Measurements from ENCODE around the gene FAM3B.
"Not testable (repeated sequence)": the region's sequence is repeated elsewhere in the genome, so short reads cannot be mapped to it uniquely, and the experiment has no call there.

Gene FAM3B

DNA sequence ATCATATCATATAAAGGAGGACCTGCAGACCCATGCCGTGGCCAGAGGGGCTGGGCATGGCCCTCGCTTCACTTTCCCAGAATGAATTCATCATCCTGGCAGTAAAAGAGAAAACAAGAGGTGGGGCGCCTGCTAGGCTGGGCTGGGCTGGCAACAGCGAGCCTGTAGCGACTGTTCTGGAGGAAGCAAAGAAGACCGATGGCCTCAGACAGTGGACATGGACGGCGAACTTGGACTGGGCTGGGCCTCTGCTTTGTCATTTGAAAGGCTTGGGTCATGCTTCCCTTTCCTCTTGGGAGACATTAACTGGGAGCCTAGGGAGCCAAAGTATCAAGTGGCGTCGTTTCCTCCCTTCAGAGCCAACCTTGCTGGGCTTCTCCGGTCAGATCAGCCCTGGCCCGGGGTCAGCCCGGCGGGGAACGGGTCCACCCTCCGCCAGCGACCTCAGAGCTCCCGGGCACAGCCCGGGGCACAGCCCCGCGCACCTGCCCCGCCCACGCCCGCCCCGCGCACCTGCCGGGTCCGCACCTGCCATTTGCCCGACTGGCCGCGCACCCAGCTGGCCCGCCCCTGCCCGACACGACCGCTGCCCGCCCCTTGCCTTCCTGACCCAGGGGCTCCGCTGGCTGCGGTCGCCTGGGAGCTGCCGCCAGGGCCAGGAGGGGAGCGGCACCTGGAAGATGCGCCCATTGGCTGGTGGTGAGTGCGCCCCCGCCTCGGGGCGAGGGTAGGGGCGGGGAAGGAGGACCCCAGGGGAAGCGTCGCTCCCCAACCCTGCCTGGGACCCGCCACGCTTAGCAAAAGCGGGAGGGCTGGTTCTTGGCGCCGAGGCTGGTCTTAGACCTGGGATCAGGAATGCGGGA, at the start of gene FAM3B:
TSS of gene FAM3B (plus strand) at position 602 of the 863 bp plus-strand sequence. CDS start at position 681, 79 bp downstream.
- peak; percentile 53 for DNase-seq

DNA sequence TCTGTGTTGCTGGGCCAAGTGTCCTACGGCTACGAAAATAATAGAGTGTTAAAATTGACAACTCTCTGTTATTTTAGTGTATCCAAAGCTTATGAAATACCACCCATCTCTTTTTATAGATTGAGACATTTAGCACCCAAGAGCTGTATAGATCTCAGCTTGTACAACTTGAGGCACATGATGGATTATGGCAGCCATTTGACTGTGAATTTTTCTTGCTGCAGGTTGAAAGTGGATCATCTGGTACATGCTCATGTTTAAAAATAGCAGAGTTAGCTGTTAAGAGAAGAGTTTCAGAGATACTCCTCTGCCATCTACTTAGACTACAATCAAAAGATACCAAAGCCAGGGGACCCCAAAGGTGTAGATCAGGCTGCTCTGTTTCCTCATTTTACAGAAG, 49.3 kb upstream of the FAM3B start:
- DNase-seq, result no peak

GRCh38 chr21:41269535-41269934, 47.1 kb upstream of the FAM3B start:
- DNase-seq, result no peak

DNA sequence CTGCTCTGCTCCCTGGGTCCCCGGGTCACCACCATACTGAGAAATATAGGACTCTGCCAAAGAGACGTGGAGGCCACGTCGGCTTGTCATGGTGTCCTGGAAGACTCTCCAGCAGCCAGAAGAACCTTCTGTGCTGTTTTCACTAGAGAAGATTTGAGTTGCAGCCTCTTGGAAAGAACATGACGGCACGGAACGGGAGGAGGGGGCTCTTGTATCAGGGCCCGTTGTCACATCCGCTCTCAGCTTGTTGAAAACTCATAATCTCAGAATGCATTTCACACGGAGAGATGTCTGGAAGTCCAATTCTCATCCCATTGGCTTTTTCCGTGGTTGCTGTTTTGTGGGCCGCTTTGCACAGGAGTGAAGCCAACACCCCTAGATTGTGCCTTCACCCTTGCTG, 39.4 kb upstream of the FAM3B start:
- no peak for DNase-seq

GRCh38 chr21:41277846-41278245, 38.8 kb upstream of the FAM3B start:
- no peak for DNase-seq

DNA sequence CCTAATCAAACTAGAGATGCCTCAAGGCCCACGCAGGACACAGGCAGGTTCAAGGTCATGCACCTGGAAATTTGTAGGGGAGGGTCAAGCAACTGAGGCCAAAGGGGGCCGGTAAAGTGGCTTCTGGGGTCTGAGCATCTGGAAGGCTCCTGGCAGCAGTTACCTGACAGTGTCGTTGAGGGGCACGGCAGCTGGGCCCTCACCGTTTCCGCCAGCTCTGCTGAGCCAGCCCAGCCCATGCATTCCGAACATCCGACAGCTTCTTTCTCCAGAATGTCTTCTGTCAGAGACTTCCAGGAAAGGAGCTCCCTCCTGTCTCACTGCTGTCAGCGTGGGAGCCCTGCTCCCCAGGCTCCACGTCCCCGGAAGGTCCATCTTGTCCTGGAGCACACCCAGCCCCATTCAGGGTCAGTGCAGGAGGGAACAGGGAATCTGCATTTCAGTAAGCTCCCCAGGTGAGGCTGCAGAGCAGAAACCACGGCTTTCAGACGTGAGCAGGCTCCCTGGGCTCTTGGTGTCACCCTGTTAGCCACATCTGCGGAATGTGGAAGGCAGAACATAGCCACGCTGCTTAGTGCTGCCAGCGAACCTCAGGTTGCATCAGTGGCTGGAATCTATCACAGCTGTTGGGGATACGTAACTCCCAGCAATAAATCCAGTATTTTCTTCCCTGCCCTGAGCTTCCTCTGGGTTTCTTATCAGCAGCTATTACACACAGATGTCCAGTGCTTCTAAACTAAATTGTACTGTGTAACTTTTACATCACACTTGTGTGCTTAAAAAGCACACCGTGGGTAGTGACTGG, 36.3 kb upstream of the FAM3B start:
- no peak for DNase-seq

- no peak for DNase-seq
Measured at GRCh38 chr21:41282412-41282811, 34.2 kb upstream of the FAM3B start.

DNA sequence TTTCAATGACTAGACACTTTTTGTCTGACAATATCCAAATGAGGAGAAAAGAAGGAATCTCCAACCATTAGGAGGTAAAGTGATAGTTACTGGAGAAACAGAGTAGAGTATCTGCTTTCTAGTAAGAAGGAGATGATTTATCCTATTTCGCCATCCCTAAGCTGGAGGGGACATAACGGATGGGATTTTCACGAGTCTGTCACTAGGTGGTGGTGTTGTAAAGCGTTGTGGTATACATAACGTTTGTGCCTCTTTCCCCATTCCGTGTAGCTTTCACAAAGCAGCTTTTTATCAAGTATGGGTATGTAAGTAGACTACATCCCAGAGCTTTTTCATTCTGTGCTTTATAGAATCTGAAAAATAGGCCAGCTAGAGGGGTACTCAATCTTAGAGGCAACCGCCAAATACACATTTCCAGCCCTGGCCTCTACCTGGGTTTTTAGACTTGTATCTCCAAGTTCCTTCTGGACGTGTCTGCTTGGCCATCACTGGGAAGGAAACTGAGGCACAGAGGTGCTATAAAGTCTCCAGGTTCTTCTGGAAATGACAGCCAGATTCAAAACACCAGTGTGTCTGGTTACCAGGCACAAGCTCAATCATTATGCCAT, 33.3 kb upstream of the FAM3B start:
- peak; percentile 92 for DNase-seq

DNA sequence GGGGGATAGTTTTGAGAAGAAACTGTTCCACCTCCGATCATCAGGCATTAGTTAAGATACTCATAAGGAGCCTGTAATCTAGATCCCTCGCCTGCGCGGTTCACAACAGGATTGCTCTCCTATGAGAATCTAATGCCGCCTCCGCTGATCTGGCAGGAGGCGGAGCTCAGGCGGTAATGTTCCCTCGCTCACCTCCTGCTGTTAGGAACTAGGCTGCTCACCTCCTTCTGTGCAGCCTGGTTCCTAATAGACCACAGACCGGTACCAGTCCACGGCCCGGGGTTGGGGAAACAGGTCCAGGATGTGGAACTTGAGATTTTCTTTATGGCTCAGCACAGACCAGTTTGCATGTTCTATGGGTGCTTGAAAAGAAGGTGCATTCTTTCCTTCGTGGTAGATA, 27.2 kb upstream of the FAM3B start:
- DNase-seq, result peak; percentile 7

- no peak for DNase-seq
Measured at GRCh38 chr21:41290106-41290799, 26.3 kb upstream of the FAM3B start.

GRCh38 chr21:41294548-41295231, 21.9 kb upstream of the FAM3B start:
- no peak for DNase-seq

GRCh38 chr21:41295721-41296254, 20.8 kb upstream of the FAM3B start:
- DNase-seq, result no peak

GRCh38 chr21:41302976-41303375, 13.6 kb upstream of the FAM3B start:
- DNase-seq, result no peak

- no peak for DNase-seq
Measured at GRCh38 chr21:41304068-41304720, 12.4 kb upstream of the FAM3B start.

- DNase-seq, result no peak
Measured at GRCh38 chr21:41307219-41307618, 9.4 kb upstream of the FAM3B start.

DNA sequence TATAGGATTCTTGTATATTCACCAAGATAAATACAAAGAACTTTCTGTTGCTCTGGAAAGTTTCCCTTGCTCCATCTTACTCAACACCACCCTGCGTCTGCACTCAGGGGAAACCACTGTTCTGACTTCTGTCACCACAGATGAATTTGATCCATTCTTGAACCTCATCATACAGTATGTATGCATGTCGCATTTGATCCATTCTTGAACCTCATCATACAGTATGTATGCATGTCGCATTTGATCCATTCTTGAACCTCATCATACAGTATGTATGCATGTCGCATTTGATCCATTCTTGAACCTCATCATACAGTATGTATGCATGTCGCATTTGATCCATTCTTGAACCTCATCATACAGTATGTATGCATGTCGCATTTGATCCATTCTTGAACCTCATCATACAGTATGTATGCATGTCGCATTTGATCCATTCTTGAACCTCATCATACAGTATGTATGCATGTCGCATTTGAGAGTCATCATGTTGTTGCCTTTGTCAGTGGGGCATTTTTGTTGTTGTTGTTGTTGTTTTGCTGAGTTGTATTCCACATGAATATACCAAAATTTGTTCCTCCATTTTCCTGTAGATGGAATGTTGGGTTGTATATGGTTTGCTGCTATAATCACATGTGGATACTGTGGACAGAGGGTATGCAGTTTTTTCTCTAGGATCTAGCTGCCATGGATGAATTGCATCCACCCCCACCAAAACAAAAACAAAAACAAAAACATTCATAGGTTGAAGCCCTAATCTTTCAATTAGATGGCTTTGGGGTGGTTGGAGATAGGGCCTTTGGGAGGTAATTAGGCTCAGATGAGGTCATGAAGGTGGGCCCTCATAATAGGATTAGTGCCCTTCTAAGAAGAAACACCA, 3.1 kb upstream of the FAM3B start:
- not testable (repeated sequence) for DNase-seq

GRCh38 chr21:41315726-41316125, 875 bp upstream of the FAM3B start:
- no peak for DNase-seq

GRCh38 chr21:41317063-41317392, 427 bp downstream of the FAM3B start:
- DNase-seq, result no peak

DNA sequence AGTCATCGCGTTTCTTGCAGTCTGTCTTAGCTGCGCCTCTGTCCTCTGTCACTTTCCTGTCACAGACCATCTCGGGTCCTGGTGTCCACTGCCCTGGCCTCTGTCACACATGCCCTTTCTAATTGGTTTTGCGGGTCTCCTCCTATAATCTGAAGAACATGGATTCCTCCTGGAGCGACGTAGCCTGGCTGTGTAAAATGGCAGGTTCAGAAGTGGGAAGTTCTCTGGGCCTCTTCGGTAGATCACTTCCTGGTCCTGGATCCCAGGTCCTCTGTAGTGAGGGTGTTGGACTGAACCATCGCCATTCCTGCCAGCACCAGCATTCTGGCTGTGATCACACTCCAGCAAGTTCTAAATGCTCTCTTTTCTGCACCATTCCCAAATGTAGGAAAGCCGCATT, 857 bp downstream of the FAM3B start:
- DNase-seq, result no peak

- DNase-seq, result no peak
Measured at GRCh38 chr21:41318218-41318617, 1.6 kb downstream of the FAM3B start.

DNA sequence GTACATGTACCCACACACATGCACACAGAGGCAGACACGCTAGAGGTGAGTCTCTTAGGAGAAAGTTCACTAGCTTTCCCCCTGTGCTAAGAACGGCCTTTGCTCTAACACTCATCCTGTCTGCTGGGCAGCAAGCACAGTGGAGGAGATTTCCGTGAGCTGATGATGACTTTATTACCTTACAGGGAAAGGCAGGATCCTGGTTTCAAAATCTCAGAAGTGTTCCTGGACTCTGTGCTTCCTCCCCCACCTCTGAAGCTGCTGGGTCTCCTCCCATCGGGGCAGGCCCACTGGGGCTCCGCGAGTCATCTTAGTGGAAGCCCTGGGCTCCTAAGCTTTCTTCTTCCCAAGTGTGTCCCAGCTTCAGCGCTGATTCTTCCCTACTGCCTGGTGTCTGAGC, 2.7 kb downstream of the FAM3B start:
- no peak for DNase-seq
